HepG2 (cell line): ENCODE results near the gene APOM. TPM values are rescaled to one million over a fixed set of nuclear protein-coding genes. Genes with fewer than 3 reads are reported as not detected.

Experiments used
- ASH2L ChIP-seq: fragments of 300-600, 200-600 bp; sonication (generic); IDR thresholded peaks from 2 replicates; pipeline ENCODE4 v1.7.0; 2017; ENCODE audit warnings: low read depth, mild to moderate bottlenecking, moderate library complexity, mixed read lengths, low read length; ENCODE audit not compliant: insufficient read length
- CEBPZ ChIP-seq: IDR thresholded peaks from 2 replicates; pipeline ENCODE4 v1.6.1; 2012; ENCODE audit warnings: low read length, improper control_type of control experiment
- ETV6 ChIP-seq: sonication (generic); formaldehyde crosslinking; conservative IDR thresholded peaks from 2 replicates; pipeline ENCODE4 v1.4.0; 2020; ENCODE audit warnings: missing genetic modification reagents
- FOXA1 ChIP-seq, 2 experiments: fragments of 450-650 bp in 1 of 2; sonication (generic) in 1 of 2; formaldehyde crosslinking in 1 of 2; IDR thresholded peaks; 2 replicates each; pipeline versions ENCODE4 v1.4.0 to v1.6.1; 2016 to 2020; ENCODE audit warnings: missing genetic modification reagents in 1 of 2
- GMEB2 ChIP-seq: IDR thresholded peaks from 2 replicates; pipeline ENCODE4 v1.6.1; 2016; ENCODE audit warnings: missing biosample characterization, missing genetic modification reagents, low read depth
- HOXA7 ChIP-seq: sonication (generic); formaldehyde crosslinking; IDR thresholded peaks from 2 replicates; pipeline ENCODE4 v1.8.1; 2022; ENCODE audit warnings: mild to moderate bottlenecking, missing genetic modification reagents, moderate library complexity
- IRF9 ChIP-seq: sonication (generic); formaldehyde crosslinking; IDR thresholded peaks from 2 replicates; pipeline ENCODE4 v1.8.0; 2022; ENCODE audit warnings: missing genetic modification reagents, mild to moderate bottlenecking, borderline replicate concordance
- JUND ChIP-seq: sonication (generic); formaldehyde crosslinking; IDR thresholded peaks from 2 replicates; pipeline ENCODE4 v1.8.0; 2022; ENCODE audit warnings: mild to moderate bottlenecking, missing genetic modification reagents
- NAIF1 ChIP-seq: sonication (generic); formaldehyde crosslinking; IDR thresholded peaks from 2 replicates; pipeline ENCODE4 v1.5.0; 2020; ENCODE audit warnings: mild to moderate bottlenecking, missing genetic modification reagents, borderline replicate concordance
- PPARG ChIP-seq: conservative IDR thresholded peaks from 2 replicates; pipeline ENCODE4 v1.6.1; 2016; ENCODE audit warnings: missing biosample characterization, missing genetic modification reagents
- RBM22 ChIP-seq: fragments of 200-400 bp; formaldehyde crosslinking; optimal IDR thresholded peaks from 2 replicates; pipeline ENCODE3; 2017; ENCODE audit warnings: mild to moderate bottlenecking, low read length, moderate library complexity
- SMYD3 ChIP-seq: sonication (generic); formaldehyde crosslinking; IDR thresholded peaks from 2 replicates; pipeline ENCODE4 v1.8.1; 2023; ENCODE audit warnings: mild to moderate bottlenecking, missing genetic modification reagents
- TBX2 ChIP-seq: sonication (generic); formaldehyde crosslinking; IDR thresholded peaks from 2 replicates; pipeline ENCODE4 v1.5.0; 2020; ENCODE audit warnings: missing genetic modification reagents, mild to moderate bottlenecking, borderline replicate concordance
- TEAD3 ChIP-seq: optimal IDR thresholded peaks from 2 replicates; pipeline ENCODE3; 2016; ENCODE audit warnings: borderline replicate concordance
- THRA ChIP-seq: sonication (generic); formaldehyde crosslinking; IDR thresholded peaks from 2 replicates; pipeline ENCODE4 v1.4.0; 2020; ENCODE audit warnings: missing genetic modification reagents, borderline replicate concordance
- TMF1 ChIP-seq: sonication (generic); formaldehyde crosslinking; IDR thresholded peaks from 2 replicates; pipeline ENCODE4 v1.8.1; 2022; ENCODE audit warnings: low read depth, missing genetic modification reagents
- ZBTB38 ChIP-seq: sonication (generic); formaldehyde crosslinking; IDR thresholded peaks from 2 replicates; pipeline ENCODE4 v1.5.1; 2020; ENCODE audit warnings: mild to moderate bottlenecking, missing genetic modification reagents
- ZBTB7B ChIP-seq: sonication (generic); formaldehyde crosslinking; IDR thresholded peaks from 2 replicates; pipeline ENCODE4 v1.4.0; 2020; ENCODE audit warnings: missing genetic modification reagents
- ZKSCAN8 ChIP-seq: IDR thresholded peaks from 2 replicates; pipeline ENCODE4 v1.6.1; 2016; ENCODE audit warnings: borderline replicate concordance, missing genetic modification reagents, missing compliant biosample characterization
- ZNF124 ChIP-seq: sonication (generic); formaldehyde crosslinking; IDR thresholded peaks from 2 replicates; pipeline ENCODE4 v1.4.0; 2020; ENCODE audit warnings: missing genetic modification reagents
- ZNF598 ChIP-seq: sonication (generic); formaldehyde crosslinking; IDR thresholded peaks from 2 replicates; pipeline ENCODE4 v1.5.1; 2020; ENCODE audit warnings: mild to moderate bottlenecking, missing genetic modification reagents, borderline replicate concordance
- polyA plus RNA-seq, 8 experiments: library from polyadenylated mRNA; depleted of rRNA in 3 of 8; stranded (reverse) in 7 of 8; unstranded in 1 of 8; fragments of >200 nt; fragmentation: Illumina TruSeq in 4 of 8; extraction: Trizol in 4 of 8; gene quantifications; 2 replicates each; pipeline versions ENCODE4 v1.2.1 to v1.2.3, GENCODE V29; 2011 to 2016; ENCODE audit warnings: low read depth in 4 of 8, missing spikeins in 1 of 8, mixed read lengths in 1 of 8; ENCODE audit not compliant: insufficient read depth in 1 of 8
- total RNA-seq, 5 experiments: library from RNA; depleted of rRNA; stranded (reverse); fragments of >200 nt; fragmentation: Illumina TruSeq; extraction: Trizol; gene quantifications; 2 replicates each; pipeline ENCODE4 v1.2.3, GENCODE V29; 2016; ENCODE audit warnings: low read depth in 1 of 5

The APOM gene
- total and polyA plus RNA-seq, 2 of the 13 experiments (the other 11 are each of a cell fraction or from before 2014, with no cell fraction given), result 98.2 to 1,140 TPM

GRCh38 chr6:31660381-31661261, 4.9 kb downstream of the APOM start, which contains the start of gene C6orf47 (continued):
- no peak; the same call in 1 of the 2 replicates for TF ChIP-seq ZKSCAN8 (CRISPR knock-in tag)
- TF ChIP-seq HOXA7, result no peak
- peak; percentile 82 for TF ChIP-seq ASH2L
- TF ChIP-seq JUND (CRISPR knock-in tag), result no peak; the same call in 1 of the 2 replicates
- peak; percentile 82; the same call in 1 of the 2 replicates for TF ChIP-seq ZNF598
- peak; percentile 35; the same call in 1 of the 2 replicates for TF ChIP-seq NAIF1 (CRISPR knock-in tag)
- no peak; the same call in 1 of the 2 replicates for TF ChIP-seq SMYD3 (CRISPR knock-in tag)
- TF ChIP-seq PPARG (CRISPR knock-in tag), result 0 out of 2 replicates have a peak, but pooled peaks have one; percentile 19
- TF ChIP-seq ZBTB38 (CRISPR knock-in tag), result peak; percentile 77
- no peak for TF ChIP-seq TEAD3
- TF ChIP-seq ETV6 (CRISPR knock-in tag), result peak; percentile 36; the same call in 1 of the 2 replicates
- peak; percentile 52; the same call in 1 of the 2 replicates for TF ChIP-seq THRA (CRISPR knock-in tag)
- TF ChIP-seq FOXA1 (IDR thresholded peaks at IDR 0.05), result no peak
- 0 out of 2 replicates have a peak, but pooled peaks have one; percentile 17 for TF ChIP-seq FOXA1 (CRISPR knock-in tag; IDR thresholded peaks at IDR 0.05)
- TF ChIP-seq GMEB2 (CRISPR knock-in tag), result no peak
- TF ChIP-seq TBX2 (CRISPR knock-in tag), result peak; percentile 88; the same call in 1 of the 2 replicates
- TF ChIP-seq ZNF124, result peak; percentile 90
- peak; percentile 91 for TF ChIP-seq IRF9 (CRISPR knock-in tag)
- peak; percentile 84 for TF ChIP-seq ZBTB7B (CRISPR knock-in tag)
- TF ChIP-seq TMF1 (CRISPR knock-in tag), result peak; percentile 87; the same call in 1 of the 2 replicates
- no peak for TF ChIP-seq CEBPZ
- TF ChIP-seq RBM22, result peak; percentile 86
